HepG2 (cell line): Measurements from ENCODE around the gene FGD6. TPM values are rescaled to one million over a fixed set of nuclear protein-coding genes. Genes with fewer than 3 reads are reported as not detected.

Source experiments
- ATAC-seq: fragments of 200-7000 bp; cut with Tn5 transposase; 3 replicates; pipeline ENCODE4 v1.9.1; 2020; ENCODE audit warnings: mild to moderate bottlenecking, moderate library complexity
- BruUV-seq: library from RNA; stranded (reverse); fragments of 400-500 nt; replicated peaks from 2 replicates; lab custom pipeline; 2021; lab: Mats Ljungman, UMichigan
- CTCF ChIA-PET: fragments of 300-600 bp; formaldehyde crosslinking; extraction: SDS; loops from one replicate; lab custom pipeline; 2021; ENCODE audit warnings: low total read pairs, inconsistent platforms, low intra/inter-chr PET ratio; lab: Yijun Ruan, JAX
- POLR2A ChIA-PET: fragments of 350-600 bp; sonication (Branson Sonifier 250); formaldehyde crosslinking; loops from one replicate; lab custom pipeline; 2020; ENCODE audit warnings: antibody characterized with exemption, inconsistent platforms; lab: Yijun Ruan, JAX
- DNase-seq: peaks from one replicate; pipeline ENCODE4 v3.0.0-alpha.2; 2015; ENCODE audit warnings: low spot score
- FAIRE-seq: peaks from 3 replicates; lab custom pipeline; 2011; peaks lifted over from hg19 to GRCh38; lab: Jason Lieb, UNC
- H2AFZ ChIP-seq: one replicate; pipeline ENCODE4 v1.6.1; 2011; ENCODE audit warnings: low read length, inconsistent platforms
- H3K27ac ChIP-seq: fragments of 300-600 bp; 3 replicates; pipeline ENCODE4 v1.8.0; 2011; ENCODE audit warnings: mixed run types, mild to moderate bottlenecking, mixed read lengths, low read length, inconsistent platforms; ENCODE audit not compliant: insufficient read depth; ENCODE audit errors: extremely low read length
- H3K27me3 ChIP-seq, 2 experiments: fragments of 200-600 bp in 1 of 2; 2 replicates in 1 of 2; 3 replicates in 1 of 2; pipeline versions ENCODE4 v1.6.0 to v1.8.0; 2011; ENCODE audit warnings: low read length in 2 of 2, mild to moderate bottlenecking in 2 of 2, moderate library complexity in 2 of 2, inconsistent platforms in 1 of 2; ENCODE audit not compliant: insufficient read depth in 2 of 2, control insufficient read depth in 1 of 2
- H3K36me3 ChIP-seq, 2 experiments: fragments of 200-600 bp in 1 of 2; replicated peaks in 1 of 2; 2 replicates in 1 of 2; 3 replicates in 1 of 2; pipeline versions ENCODE4 v1.5.1 to v1.8.0; 2011; ENCODE audit warnings: low read length in 2 of 2, inconsistent platforms in 1 of 2; ENCODE audit not compliant: insufficient read depth in 2 of 2, control insufficient read depth in 1 of 2
- H3K4me1 ChIP-seq: 2 replicates; pipeline ENCODE4 v1.5.1; 2012; ENCODE audit warnings: low read length, inconsistent platforms; ENCODE audit not compliant: insufficient read depth
- H3K4me2 ChIP-seq: 2 replicates; pipeline ENCODE4 v1.6.0; 2011; ENCODE audit warnings: low read depth, low read length, inconsistent platforms
- H3K4me3 ChIP-seq, 3 experiments: fragments of 200-600 bp in 1 of 3; sonication (generic), shearing (Covaris generic) in 1 of 3; replicated peaks in 1 of 3; 2 replicates each; pipeline ENCODE4 v1.5.1; 2011 to 2016; ENCODE audit warnings: low read length in 3 of 3, inconsistent platforms in 2 of 3, low read depth in 2 of 3, mild to moderate bottlenecking in 2 of 3, control low read depth in 1 of 3, mixed read lengths in 1 of 3; ENCODE audit not compliant: insufficient read depth in 1 of 3
- H3K79me2 ChIP-seq: one replicate; pipeline ENCODE4 v1.6.1; 2011; ENCODE audit warnings: low read length, inconsistent platforms; ENCODE audit not compliant: insufficient read depth
- H3K9ac ChIP-seq: 2 replicates; pipeline ENCODE4 v1.6.0; 2011; ENCODE audit warnings: mild to moderate bottlenecking, low read depth, low read length, inconsistent platforms; ENCODE audit not compliant: insufficient read depth
- H3K9me3 ChIP-seq: 2 replicates; pipeline ENCODE4 v1.5.1; 2012; ENCODE audit warnings: mild to moderate bottlenecking, low read length
- H4K20me1 ChIP-seq: 2 replicates; pipeline ENCODE4 v1.6.0; 2011; ENCODE audit warnings: inconsistent platforms, mild to moderate bottlenecking, low read length, moderate library complexity; ENCODE audit not compliant: insufficient read depth
- ARNT2 ChIP-seq: sonication (generic); formaldehyde crosslinking; IDR thresholded peaks from 2 replicates; pipeline ENCODE4 v1.8.0; 2022; ENCODE audit warnings: mild to moderate bottlenecking, low read depth, missing genetic modification reagents, moderate library complexity
- DBP ChIP-seq: sonication (generic); formaldehyde crosslinking; IDR thresholded peaks from 2 replicates; pipeline ENCODE4 v1.4.0; 2020; ENCODE audit warnings: missing genetic modification reagents; ENCODE audit errors: not compliant biosample characterization
- EZH2 ChIP-seq: conservative IDR thresholded peaks from 2 replicates; pipeline ENCODE4 v1.6.1; 2012; ENCODE audit warnings: mild to moderate bottlenecking, low read depth, low read length, moderate library complexity
- HOXA9 ChIP-seq: sonication (generic); formaldehyde crosslinking; IDR thresholded peaks from 2 replicates; pipeline ENCODE4 v1.8.1; 2022; ENCODE audit warnings: missing genetic modification reagents, mild to moderate bottlenecking, moderate library complexity, borderline replicate concordance
- IKZF5 ChIP-seq: IDR thresholded peaks from 2 replicates; pipeline ENCODE4 v1.6.1; 2018; ENCODE audit warnings: missing genetic modification reagents, mild to moderate bottlenecking, missing compliant biosample characterization
- MZF1 ChIP-seq: sonication (generic); formaldehyde crosslinking; IDR thresholded peaks from 2 replicates; pipeline ENCODE4 v1.8.1; 2023; ENCODE audit warnings: mild to moderate bottlenecking, missing genetic modification reagents, borderline replicate concordance
- NFE2L1 ChIP-seq: sonication (generic); formaldehyde crosslinking; IDR thresholded peaks from 2 replicates; pipeline ENCODE4 v1.4.0; 2020; ENCODE audit warnings: missing genetic modification reagents, mild to moderate bottlenecking, borderline replicate concordance
- NFIB ChIP-seq: sonication (generic); formaldehyde crosslinking; IDR thresholded peaks from 2 replicates; pipeline ENCODE4 v1.9.0; 2021; ENCODE audit warnings: missing genetic modification reagents, mild to moderate bottlenecking, borderline replicate concordance
- PTBP1 ChIP-seq: fragments of 200-400 bp; formaldehyde crosslinking; IDR thresholded peaks from 2 replicates; pipeline ENCODE4 v1.6.1; 2018; ENCODE audit warnings: low read length, low read depth; ENCODE audit not compliant: poor library complexity, severe bottlenecking
- SATB2 ChIP-seq: sonication (generic); formaldehyde crosslinking; IDR thresholded peaks from 2 replicates; pipeline ENCODE4 v1.5.0; 2020; ENCODE audit warnings: missing genetic modification reagents
- ZFY ChIP-seq: sonication (generic); formaldehyde crosslinking; IDR thresholded peaks from 2 replicates; pipeline ENCODE4 v1.4.0; 2020; ENCODE audit warnings: missing genetic modification reagents
- ZFYVE20 ChIP-seq: sonication (generic); formaldehyde crosslinking; IDR thresholded peaks from 2 replicates; pipeline ENCODE4 v1.8.0; 2023; ENCODE audit warnings: low read depth, mild to moderate bottlenecking, moderate library complexity, missing genetic modification reagents, borderline replicate concordance
- ZNF264 ChIP-seq: sonication (generic); formaldehyde crosslinking; IDR thresholded peaks from 2 replicates; pipeline ENCODE4 v1.4.0; 2020; ENCODE audit warnings: missing genetic modification reagents
- ZNF276 ChIP-seq: sonication (generic); formaldehyde crosslinking; IDR thresholded peaks from 2 replicates; pipeline ENCODE4 v1.4.0; 2020; ENCODE audit warnings: mild to moderate bottlenecking, low read depth, missing genetic modification reagents
- ZNF576 ChIP-seq: sonication (generic); formaldehyde crosslinking; IDR thresholded peaks from 2 replicates; pipeline ENCODE4 v1.4.0; 2020; ENCODE audit warnings: mild to moderate bottlenecking, missing genetic modification reagents
- ZNF792 ChIP-seq: IDR thresholded peaks from 2 replicates; pipeline ENCODE4 v1.6.1; 2016
- WGBS: methylation state at CpG from one replicate; pipeline ENCODE4 v1.1.6; 2017; ENCODE audit warnings: low lambda C conversion rate; 5-methylcytosine and 5-hydroxymethylcytosine counted together
- in situ Hi-C: cut with HindIII; loops from 2 replicates; pipeline ENCODE4 v1.10.0; 2017; ENCODE audit warnings: low pct_unique_long_range_greater_than_20kb; ENCODE audit not compliant: extremely low pct_ligation_motif_present
- intact Hi-C: fragments of 100-400 bp; cut with micrococcal nuclease; formaldehyde crosslinking; loops from one replicate; pipeline ENCODE4 v1.10.0; 2022; ENCODE audit not compliant: unreplicated experiment
- polyA plus RNA-seq, 8 experiments: library from polyadenylated mRNA; depleted of rRNA in 3 of 8; stranded (reverse) in 7 of 8; unstranded in 1 of 8; fragments of >200 nt; fragmentation: Illumina TruSeq in 4 of 8; extraction: Trizol in 4 of 8; gene quantifications; 2 replicates each; pipeline versions ENCODE4 v1.2.1 to v1.2.3, GENCODE V29; 2011 to 2016; ENCODE audit warnings: low read depth in 4 of 8, missing spikeins in 1 of 8, mixed read lengths in 1 of 8; ENCODE audit not compliant: insufficient read depth in 1 of 8
- total RNA-seq, 5 experiments: library from RNA; depleted of rRNA; stranded (reverse); fragments of >200 nt; fragmentation: Illumina TruSeq; extraction: Trizol; gene quantifications; 2 replicates each; pipeline ENCODE4 v1.2.3, GENCODE V29; 2016; ENCODE audit warnings: low read depth in 1 of 5

Gene FGD6
- total and polyA plus RNA-seq, 2 of the 13 experiments (the other 11 are each of a cell fraction or from before 2014, with no cell fraction given) = 2.2 to 4.3 TPM

- Histone ChIP-seq H3K27me3 (no peaks in the 10 kb centered on the region; a peak in 1 of 5 replicates), H3K27ac (no peak overlapping the region), H3K4me3 (no peak overlapping the region), H3K9me3 (no peaks in the 10 kb centered on the region), H3K36me3 (no peaks in the 10 kb centered on the region), H4K20me1 (no peaks in the 10 kb centered on the region), H2AFZ (no peak overlapping the region), H3K79me2 (peaks cover 38% of the 10 kb centered on the region), H3K9ac (no peak overlapping the region), H3K4me1 (peaks cover 20% of the 10 kb centered on the region), H3K4me2 (no peak overlapping the region)
- intact Hi-C loops = no loop called here
- CTCF ChIA-PET = no interaction called here
- FAIRE-seq (no peak), ATAC-seq (no peak), DNase-seq (no peak)
- WGBS = 94% methylated on average over 3 of the region's 3 CpGs
- no TSS peak for BruUV-seq
- POLR2A ChIA-PET = no interaction called here
- TF ChIP-seq ZFYVE20 (CRISPR knock-in tag) (no peak), SATB2 (no peak), HOXA9 (CRISPR knock-in tag) (no peak), PTBP1 (no peak), ZNF276 (CRISPR knock-in tag) (no peak), MZF1 (no peak)
- in situ Hi-C loops = loop anchor here (10.0 kb wide), 1 partner anchor 120 kb away; no protein-coding TSS in a partner anchor
Measured at GRCh38 chr12:95214466-95214865, 2.8 kb downstream of the FGD6 start.

GRCh38 chr12:95213928-95214327 lies 3.3 kb downstream of the FGD6 start:
- Histone ChIP-seq H4K20me1 (no peaks in the 10 kb centered on the region), H3K9ac (no peak overlapping the region), H3K27ac (no peak overlapping the region), H3K9me3 (no peaks in the 10 kb centered on the region), H2AFZ (no peak overlapping the region), H3K36me3 (no peaks in the 10 kb centered on the region), H3K79me2 (peaks cover 32% of the 10 kb centered on the region), H3K4me1 (peaks cover 16% of the 10 kb centered on the region), H3K27me3 (no peaks in the 10 kb centered on the region; a peak in 1 of 5 replicates), H3K4me3 (no peak overlapping the region), H3K4me2 (no peak overlapping the region)
- no peak for FAIRE-seq
- ChIA-PET CTCF (no interaction called here), POLR2A (no interaction called here)
- ATAC-seq = no peak
- 73% methylated on average over 1 of the region's 1 CpG for WGBS
- no peak for DNase-seq
- intact Hi-C loops = no loop called here
- BruUV-seq = no TSS peak
- in situ Hi-C loops = loop anchor here (10.0 kb wide), 1 partner anchor 121 kb away; no protein-coding TSS in a partner anchor
- TF ChIP-seq ZNF264 = no peak
- TF ChIP-seq ZNF576 (CRISPR knock-in tag) = no peak
- no peak for TF ChIP-seq EZH2
- TF ChIP-seq DBP (CRISPR knock-in tag) = no peak
- TF ChIP-seq NFIB (CRISPR knock-in tag) = no peak
- no peak for TF ChIP-seq ARNT2 (CRISPR knock-in tag)
- TF ChIP-seq ZNF792 (CRISPR knock-in tag) = no peak
- no peak for TF ChIP-seq ZFY (CRISPR knock-in tag)
- TF ChIP-seq IKZF5 (CRISPR knock-in tag) = no peak
- TF ChIP-seq NFE2L1 (CRISPR knock-in tag) = no peak
